ENCODE results near the gene INPP5E.

GRCh38 chr9:136381966-136382513 lies 57.6 kb downstream of the INPP5E start:
- no peak for TF ChIP-seq ZNF214 (tag by site-specific recombination; IDR thresholded peaks at IDR 0.05; ENCODE audit: borderline replicate concordance)
- no peak for TF ChIP-seq ZNF280D (tag by site-specific recombination; IDR thresholded peaks at IDR 0.05)
- no peak for TF ChIP-seq CTCF (tag by site-specific recombination; IDR thresholded peaks at IDR 0.05)
- no peak for TF ChIP-seq PBX3 (CRISPR knock-in tag; IDR thresholded peaks at IDR 0.05)
- no peak for TF ChIP-seq ZNF398 (tag by site-specific recombination; IDR thresholded peaks at IDR 0.05)
- no peak for TF ChIP-seq ZNF473 (tag by site-specific recombination; IDR thresholded peaks at IDR 0.05)

All from HEK293 (cell line).